K562 (cell line): Measurements from ENCODE around the gene LRCH1. TPM values are rescaled to one million over a fixed set of nuclear protein-coding genes. Genes with fewer than 3 reads are reported as not detected.

Experiments used
- ETV5 ChIP-seq: sonication (generic); formaldehyde crosslinking; IDR thresholded peaks from 2 replicates; pipeline ENCODE4 v1.4.0; 2020; ENCODE audit warnings: low read depth, mild to moderate bottlenecking, missing genetic modification reagents
- HDGF ChIP-seq: fragments of 450-650 bp; IDR thresholded peaks from 2 replicates; pipeline ENCODE4 v1.6.1; 2016
- IRF9 ChIP-seq: fragments of 450-650 bp; IDR thresholded peaks from 2 replicates; pipeline ENCODE4 v1.6.1; 2016; ENCODE audit warnings: missing biosample characterization, missing genetic modification characterization
- KAT2B ChIP-seq: IDR thresholded peaks from one replicate; pipeline ENCODE4 v1.6.1; 2012; ENCODE audit warnings: low read depth, mild to moderate bottlenecking, control low read depth, inconsistent platforms, low read length, moderate library complexity
- KHSRP ChIP-seq: fragments of 450-650 bp; IDR thresholded peaks from 2 replicates; pipeline ENCODE4 v1.6.1; 2017
- NFRKB ChIP-seq: fragments of 450-650 bp; IDR thresholded peaks from 2 replicates; pipeline ENCODE4 v1.6.1; 2016; ENCODE audit warnings: low read depth
- POLR2A ChIP-seq: fragments of 450-650 bp; conservative IDR thresholded peaks from 2 replicates; pipeline ENCODE4 v1.6.1; 2016
- POLR2G ChIP-seq: fragments of 200-400 bp; formaldehyde crosslinking; IDR thresholded peaks from 2 replicates; pipeline ENCODE4 v1.6.1; 2017; ENCODE audit warnings: low read depth, mild to moderate bottlenecking, antibody characterized with exemption, low read length, moderate library complexity
- RAD21 ChIP-seq, 2 experiments: fragments of 250-450 bp in 1 of 2; fragments of 450-650 bp in 1 of 2; sonication (Bioruptor Pico) in 1 of 2; formaldehyde crosslinking in 1 of 2; IDR thresholded peaks in 1 of 2; conservative IDR thresholded peaks in 1 of 2; 2 replicates each; pipeline versions ENCODE4 v1.4.0 to v1.8.0; 2020 to 2022; ENCODE audit warnings: mild to moderate bottlenecking in 2 of 2, moderate library complexity in 1 of 2
- SETDB1 ChIP-seq: IDR thresholded peaks from one replicate; pipeline ENCODE4 v1.6.1; 2012; ENCODE audit warnings: low read length, control low read depth, inconsistent platforms
- SNAPC5 ChIP-seq: fragments of 250-450 bp; sonication (Bioruptor Pico); IDR thresholded peaks from 2 replicates; pipeline ENCODE4 v1.8.0; 2021; ENCODE audit warnings: moderate library complexity, mild to moderate bottlenecking, inconsistent platforms
- TARDBP ChIP-seq: fragments of 450-650 bp; IDR thresholded peaks from 2 replicates; pipeline ENCODE4 v1.6.1; 2016
- ZFP91 ChIP-seq: sonication (generic); formaldehyde crosslinking; IDR thresholded peaks from 2 replicates; pipeline ENCODE4 v1.8.0; 2022; ENCODE audit warnings: mild to moderate bottlenecking, missing genetic modification reagents
- ZNF395 ChIP-seq: fragments of 200-800 bp; sonication (Bioruptor generic); IDR thresholded peaks from 2 replicates; pipeline ENCODE4 v1.6.1; 2017; ENCODE audit warnings: missing genetic modification characterization, missing compliant biosample characterization
- polyA plus RNA-seq, 8 experiments: library from polyadenylated mRNA; depleted of rRNA in 4 of 8; stranded (reverse) in 5 of 8; unstranded in 3 of 8; fragments of >200 nt; fragmentation: Nextera tagmentation in 2 of 8; fragmentation: Illumina TruSeq in 1 of 8; extraction: Ambion mirVana in 2 of 8; extraction: Trizol in 1 of 8; gene quantifications; 2 replicates each; pipeline versions ENCODE4 v1.2.1 to v1.2.3, GENCODE V29; 2011 to 2014; ENCODE audit warnings: inconsistent platforms in 1 of 8, missing spikeins in 1 of 8
- total RNA-seq, 7 experiments: library from RNA; depleted of rRNA in 6 of 7; stranded (reverse); fragments of >200 nt in 6 of 7; fragmentation: Illumina TruSeq in 2 of 7; extraction: Trizol in 2 of 7; gene quantifications; 2 replicates each; pipeline versions ENCODE4 v1.2.1 to v1.2.3, GENCODE V29; 2011 to 2021; ENCODE audit warnings: low replicate concordance in 1 of 7
- TF ChIP-seq, protein P1 (sequence below): conservative IDR thresholded peaks from 2 replicates; pipeline ENCODE4 v1.6.1; 2011; ENCODE audit warnings: low read depth, mild to moderate bottlenecking, low read length; ENCODE audit not compliant: control insufficient read depth
- TF ChIP-seq, protein P2 (sequence below): fragments of 450-650 bp; IDR thresholded peaks from 2 replicates; pipeline ENCODE4 v1.6.1; 2014; ENCODE audit warnings: low read depth, mild to moderate bottlenecking, moderate library complexity, borderline replicate concordance
- TF ChIP-seq, protein P3 (sequence below): fragments of 150-350 bp; conservative IDR thresholded peaks from 2 replicates; pipeline ENCODE4 v1.6.1; 2014; ENCODE audit warnings: low read length

Gene LRCH1
- total and polyA plus RNA-seq, 9 of the 15 experiments (the other 6 are each of a cell fraction or from before 2014, with no cell fraction given), result 1.1 to 6.8 (median 3.7) TPM

DNA sequence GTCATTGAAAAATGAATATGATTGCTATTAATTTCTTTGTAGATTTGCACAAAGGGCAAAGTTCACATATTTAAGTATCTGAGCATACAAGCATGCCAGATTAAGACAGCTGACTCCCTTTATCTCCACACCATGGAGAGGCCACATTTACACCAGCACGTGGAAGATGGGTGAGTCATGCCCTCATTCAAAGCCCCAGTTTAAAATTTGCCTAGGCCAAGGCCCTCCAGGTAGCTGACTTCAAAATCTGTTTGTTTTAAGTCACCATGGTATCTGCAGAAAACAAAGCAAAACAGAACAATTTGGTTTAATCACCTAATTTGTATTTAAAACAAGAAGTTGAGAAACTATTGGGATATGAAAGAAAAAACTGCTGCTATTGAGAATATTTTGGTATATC, 134.8 kb downstream of the LRCH1 start (continued):
- TF ChIP-seq, protein P1, sequence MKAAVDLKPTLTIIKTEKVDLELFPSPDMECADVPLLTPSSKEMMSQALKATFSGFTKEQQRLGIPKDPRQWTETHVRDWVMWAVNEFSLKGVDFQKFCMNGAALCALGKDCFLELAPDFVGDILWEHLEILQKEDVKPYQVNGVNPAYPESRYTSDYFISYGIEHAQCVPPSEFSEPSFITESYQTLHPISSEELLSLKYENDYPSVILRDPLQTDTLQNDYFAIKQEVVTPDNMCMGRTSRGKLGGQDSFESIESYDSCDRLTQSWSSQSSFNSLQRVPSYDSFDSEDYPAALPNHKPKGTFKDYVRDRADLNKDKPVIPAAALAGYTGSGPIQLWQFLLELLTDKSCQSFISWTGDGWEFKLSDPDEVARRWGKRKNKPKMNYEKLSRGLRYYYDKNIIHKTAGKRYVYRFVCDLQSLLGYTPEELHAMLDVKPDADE, result no peak
- no peak for TF ChIP-seq ZFP91 (CRISPR knock-in tag)
- TF ChIP-seq TARDBP, result no peak
- TF ChIP-seq, protein P2, sequence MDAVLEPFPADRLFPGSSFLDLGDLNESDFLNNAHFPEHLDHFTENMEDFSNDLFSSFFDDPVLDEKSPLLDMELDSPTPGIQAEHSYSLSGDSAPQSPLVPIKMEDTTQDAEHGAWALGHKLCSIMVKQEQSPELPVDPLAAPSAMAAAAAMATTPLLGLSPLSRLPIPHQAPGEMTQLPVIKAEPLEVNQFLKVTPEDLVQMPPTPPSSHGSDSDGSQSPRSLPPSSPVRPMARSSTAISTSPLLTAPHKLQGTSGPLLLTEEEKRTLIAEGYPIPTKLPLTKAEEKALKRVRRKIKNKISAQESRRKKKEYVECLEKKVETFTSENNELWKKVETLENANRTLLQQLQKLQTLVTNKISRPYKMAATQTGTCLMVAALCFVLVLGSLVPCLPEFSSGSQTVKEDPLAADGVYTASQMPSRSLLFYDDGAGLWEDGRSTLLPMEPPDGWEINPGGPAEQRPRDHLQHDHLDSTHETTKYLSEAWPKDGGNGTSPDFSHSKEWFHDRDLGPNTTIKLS, result no peak
- TF ChIP-seq KHSRP, result no peak
- no peak for TF ChIP-seq ZNF395
- TF ChIP-seq IRF9 (tag), result no peak
- no peak for TF ChIP-seq POLR2A
- no peak for TF ChIP-seq KAT2B
- no peak for TF ChIP-seq HDGF
- TF ChIP-seq, protein P3, sequence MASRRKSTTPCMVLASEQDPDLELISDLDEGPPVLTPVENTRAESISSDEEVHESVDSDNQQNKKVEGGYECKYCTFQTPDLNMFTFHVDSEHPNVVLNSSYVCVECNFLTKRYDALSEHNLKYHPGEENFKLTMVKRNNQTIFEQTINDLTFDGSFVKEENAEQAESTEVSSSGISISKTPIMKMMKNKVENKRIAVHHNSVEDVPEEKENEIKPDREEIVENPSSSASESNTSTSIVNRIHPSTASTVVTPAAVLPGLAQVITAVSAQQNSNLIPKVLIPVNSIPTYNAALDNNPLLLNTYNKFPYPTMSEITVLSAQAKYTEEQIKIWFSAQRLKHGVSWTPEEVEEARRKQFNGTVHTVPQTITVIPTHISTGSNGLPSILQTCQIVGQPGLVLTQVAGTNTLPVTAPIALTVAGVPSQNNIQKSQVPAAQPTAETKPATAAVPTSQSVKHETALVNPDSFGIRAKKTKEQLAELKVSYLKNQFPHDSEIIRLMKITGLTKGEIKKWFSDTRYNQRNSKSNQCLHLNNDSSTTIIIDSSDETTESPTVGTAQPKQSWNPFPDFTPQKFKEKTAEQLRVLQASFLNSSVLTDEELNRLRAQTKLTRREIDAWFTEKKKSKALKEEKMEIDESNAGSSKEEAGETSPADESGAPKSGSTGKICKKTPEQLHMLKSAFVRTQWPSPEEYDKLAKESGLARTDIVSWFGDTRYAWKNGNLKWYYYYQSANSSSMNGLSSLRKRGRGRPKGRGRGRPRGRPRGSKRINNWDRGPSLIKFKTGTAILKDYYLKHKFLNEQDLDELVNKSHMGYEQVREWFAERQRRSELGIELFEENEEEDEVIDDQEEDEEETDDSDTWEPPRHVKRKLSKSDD, result no peak
- no peak for TF ChIP-seq RAD21 (CRISPR knock-in tag; conservative IDR thresholded peaks at IDR 0.05 in 1 of 2, IDR thresholded peaks at IDR 0.05 in 1 of 2)
- TF ChIP-seq ETV5, result no peak
- no peak for TF ChIP-seq SETDB1
- TF ChIP-seq NFRKB, result no peak
- TF ChIP-seq SNAPC5 (CRISPR knock-in tag), result no peak
- TF ChIP-seq POLR2G, result no peak
